IPS-15b (cell line): Measurements from ENCODE around the gene PFN3.
A peak's percentile ranks its signal among the peaks of the same experiment; 100 is the strongest.

Experiments
- H3K27me3 ChIP-seq: one replicate; pipeline ENCODE4 v1.6.1; 2013; ENCODE audit warnings: low read length; ENCODE audit not compliant: control insufficient read depth, insufficient read depth
- H3K36me3 ChIP-seq: one replicate; pipeline ENCODE4 v1.6.1; 2013; ENCODE audit warnings: low read length; ENCODE audit not compliant: control insufficient read depth, insufficient read depth
- H3K4me1 ChIP-seq: one replicate; pipeline ENCODE4 v1.6.1; 2013; ENCODE audit warnings: mild to moderate bottlenecking, low read length; ENCODE audit not compliant: control insufficient read depth, insufficient read depth
- H3K4me3 ChIP-seq: one replicate; pipeline ENCODE4 v1.5.1; 2013; ENCODE audit warnings: low read depth, low read length
- H3K9ac ChIP-seq: one replicate; pipeline ENCODE4 v1.6.1; 2013; ENCODE audit warnings: low read depth, mild to moderate bottlenecking, low read length
- H3K9me3 ChIP-seq: one replicate; pipeline ENCODE4 v1.6.1; 2013; ENCODE audit warnings: mild to moderate bottlenecking, low read length; ENCODE audit not compliant: control insufficient read depth, insufficient read depth

PFN3 gene

GRCh38 chr5:177371120-177372033, 29.1 kb downstream of the PFN3 start:
- Histone ChIP-seq H3K9ac (peak overlapping the region; percentile 81), H3K4me3 (peak overlapping the region; percentile 68), H3K36me3 (peaks cover 16% of the 10 kb centered on the region), H3K4me1 (peaks cover 23% of the 10 kb centered on the region), H3K9me3 (no peaks in the 10 kb centered on the region), H3K27me3 (peaks cover 12% of the 10 kb centered on the region)

GRCh38 chr5:177370488-177371119, 29.9 kb downstream of the PFN3 start:
- Histone ChIP-seq H3K9ac (no peak overlapping the region), H3K36me3 (peaks cover 16% of the 10 kb centered on the region), H3K4me1 (peaks cover 26% of the 10 kb centered on the region), H3K9me3 (no peaks in the 10 kb centered on the region), H3K4me3 (peak overlapping the region; percentile 68), H3K27me3 (peaks cover 12% of the 10 kb centered on the region)

GRCh38 chr5:177369645-177370440, 30.6 kb downstream of the PFN3 start:
- Histone ChIP-seq H3K36me3 (peaks cover 16% of the 10 kb centered on the region), H3K4me1 (peaks cover 28% of the 10 kb centered on the region), H3K9me3 (no peaks in the 10 kb centered on the region), H3K4me3 (no peak overlapping the region), H3K27me3 (peaks cover 12% of the 10 kb centered on the region), H3K9ac (no peak overlapping the region)

GRCh38 chr5:177368869-177369644, 31.4 kb downstream of the PFN3 start:
- Histone ChIP-seq H3K27me3 (peaks cover 12% of the 10 kb centered on the region), H3K4me3 (no peak overlapping the region), H3K9ac (no peak overlapping the region), H3K9me3 (no peaks in the 10 kb centered on the region), H3K4me1 (peaks cover 30% of the 10 kb centered on the region), H3K36me3 (peaks cover 16% of the 10 kb centered on the region)

GRCh38 chr5:177367981-177368868, 32.2 kb downstream of the PFN3 start:
- H3K9me3 ChIP-seq = no peaks in the 10 kb centered on the region
- peaks cover 34% of the 10 kb centered on the region for H3K4me1 ChIP-seq
- peaks cover 16% of the 10 kb centered on the region for H3K36me3 ChIP-seq
- H3K9ac ChIP-seq = peak overlapping the region; percentile 32
- peak overlapping the region; percentile 77 for H3K4me3 ChIP-seq
- peaks cover 12% of the 10 kb centered on the region for H3K27me3 ChIP-seq

GRCh38 chr5:177367323-177367848, 33.1 kb downstream of the PFN3 start:
- Histone ChIP-seq H3K4me1 (peaks cover 36% of the 10 kb centered on the region), H3K4me3 (peak overlapping the region; percentile 77), H3K9me3 (no peaks in the 10 kb centered on the region), H3K27me3 (peaks cover 12% of the 10 kb centered on the region), H3K9ac (peak overlapping the region; percentile 32), H3K36me3 (peaks cover 16% of the 10 kb centered on the region)

GRCh38 chr5:177366528-177367322, 33.7 kb downstream of the PFN3 start:
- peak overlapping the region; percentile 57 for H3K9ac ChIP-seq
- H3K36me3 ChIP-seq = peaks cover 11% of the 10 kb centered on the region
- H3K4me3 ChIP-seq = peak overlapping the region; percentile 77
- peaks cover 17% of the 10 kb centered on the region for H3K27me3 ChIP-seq
- H3K4me1 ChIP-seq = peaks cover 42% of the 10 kb centered on the region
- no peaks in the 10 kb centered on the region for H3K9me3 ChIP-seq

GRCh38 chr5:177365845-177366527, 34.5 kb downstream of the PFN3 start:
- H3K4me3 ChIP-seq = peak overlapping the region; percentile 77
- peaks cover 38% of the 10 kb centered on the region for H3K4me1 ChIP-seq
- H3K27me3 ChIP-seq = peaks cover 17% of the 10 kb centered on the region
- H3K9ac ChIP-seq = peak overlapping the region; percentile 57
- peaks cover 7% of the 10 kb centered on the region for H3K36me3 ChIP-seq
- no peaks in the 10 kb centered on the region for H3K9me3 ChIP-seq

GRCh38 chr5:177364159-177364962, 36.1 kb downstream of the PFN3 start:
- Histone ChIP-seq H3K4me3 (no peak overlapping the region), H3K36me3 (peaks cover 6% of the 10 kb centered on the region), H3K9ac (no peak overlapping the region), H3K4me1 (peaks cover 33% of the 10 kb centered on the region), H3K9me3 (no peaks in the 10 kb centered on the region), H3K27me3 (peaks cover 17% of the 10 kb centered on the region)
